Endothelial cell of umbilical vein (primary cell): ENCODE data around the gene TSACC. TPM values are rescaled to one million over a fixed set of nuclear protein-coding genes. Genes with fewer than 3 reads are reported as not detected.

ENCODE experiments used
- BruUV-seq: library from RNA; stranded (reverse); fragments of 400-500 nt; replicated peaks from 2 replicates; lab custom pipeline; 2021; lab: Mats Ljungman, UMichigan
- CTCF ChIA-PET: fragments of 300-600, 350-600 bp; sonication (Branson Sonifier 250); formaldehyde crosslinking; loops from one replicate; lab custom pipeline; 2021; ENCODE audit warnings: antibody characterized with exemption, inconsistent platforms; lab: Charles Lee
- POLR2A ChIA-PET: fragments of 300-600, 350-600 bp; sonication (Branson Sonifier 250); formaldehyde crosslinking; loops from one replicate; lab custom pipeline; 2021; ENCODE audit warnings: antibody characterized with exemption, inconsistent platforms; lab: Charles Lee
- DNase-seq: peaks from one replicate; pipeline ENCODE4 v3.0.0-alpha.2; 2011; ENCODE audit warnings: low read depth, low spot score
- FAIRE-seq: peaks from 2 replicates; lab custom pipeline; 2011; peaks lifted over from hg19 to GRCh38; lab: Jason Lieb, UNC
- H2AFZ ChIP-seq: 2 replicates; pipeline ENCODE4 v1.6.0; 2012; ENCODE audit warnings: low read depth, low read length, control low read depth, inconsistent platforms
- H3K27ac ChIP-seq: 2 replicates; pipeline ENCODE4 v1.5.1; 2011; ENCODE audit warnings: low read depth, mild to moderate bottlenecking, control low read depth, low read length, moderate library complexity; ENCODE audit not compliant: insufficient read depth
- H3K27me3 ChIP-seq, 2 experiments: 2 replicates each; pipeline versions ENCODE4 v1.6.0 to v1.6.1; 2011; ENCODE audit warnings: low read length in 2 of 2, mixed read lengths in 1 of 2; ENCODE audit not compliant: control insufficient read depth in 2 of 2, insufficient read depth in 2 of 2
- H3K36me3 ChIP-seq, 2 experiments: 2 replicates in 1 of 2; 3 replicates in 1 of 2; pipeline ENCODE4 v1.5.1; 2011; ENCODE audit warnings: low read length in 2 of 2, mild to moderate bottlenecking in 1 of 2, moderate library complexity in 1 of 2; ENCODE audit not compliant: control insufficient read depth in 2 of 2, insufficient read depth in 2 of 2; ENCODE audit errors: extremely low read depth in 1 of 2
- H3K4me1 ChIP-seq: 3 replicates; pipeline ENCODE4 v1.5.1; 2011; ENCODE audit warnings: mild to moderate bottlenecking, low read length; ENCODE audit not compliant: control insufficient read depth, insufficient read depth; ENCODE audit errors: extremely low read depth
- H3K4me2 ChIP-seq: 2 replicates; pipeline ENCODE4 v1.6.1; 2011; ENCODE audit warnings: low read length, control low read depth, mixed read lengths; ENCODE audit not compliant: insufficient read depth
- H3K4me3 ChIP-seq, 3 experiments: fragments of 200-600 bp in 1 of 3; sonication (generic), shearing (Covaris generic) in 1 of 3; replicated peaks in 1 of 3; 2 replicates each; pipeline ENCODE4 v1.5.1; 2011 to 2016; ENCODE audit warnings: control low read depth in 3 of 3, low read length in 3 of 3, mild to moderate bottlenecking in 2 of 3, inconsistent platforms in 1 of 3, low read depth in 1 of 3, moderate library complexity in 1 of 3; ENCODE audit not compliant: insufficient read depth in 1 of 3
- H3K79me2 ChIP-seq: 2 replicates; pipeline ENCODE4 v1.6.0; 2012; ENCODE audit warnings: low read length, inconsistent platforms; ENCODE audit not compliant: control insufficient read depth, insufficient read depth
- H3K9ac ChIP-seq: replicated peaks from 2 replicates; pipeline ENCODE3; 2011; ENCODE audit warnings: low read length, control low read depth; ENCODE audit not compliant: insufficient read depth; ENCODE audit errors: extremely low read depth
- H3K9me1 ChIP-seq: replicated peaks from 3 replicates; pipeline ENCODE4 v1.6.0; 2011; ENCODE audit warnings: mild to moderate bottlenecking, low read length; ENCODE audit not compliant: control insufficient read depth, insufficient read depth; ENCODE audit errors: extremely low read depth
- H3K9me3 ChIP-seq: replicated peaks from 2 replicates; pipeline ENCODE4 v1.5.1; 2012; ENCODE audit warnings: low read length, inconsistent platforms; ENCODE audit not compliant: control insufficient read depth, insufficient read depth
- H4K20me1 ChIP-seq: replicated peaks from 2 replicates; pipeline ENCODE3; 2011; ENCODE audit warnings: mild to moderate bottlenecking, low read length; ENCODE audit not compliant: control insufficient read depth, insufficient read depth; ENCODE audit errors: extremely low read depth
- CTCF ChIP-seq, 2 donors: IDR thresholded peaks; 1 replicate in 1 of 2; 2 replicates in 1 of 2; pipeline ENCODE4 v1.5.1; 2011; ENCODE audit warnings: low read length in 2 of 2, mild to moderate bottlenecking in 2 of 2, moderate library complexity in 2 of 2, control low read depth in 1 of 2, inconsistent platforms in 1 of 2, low read depth in 1 of 2; ENCODE audit not compliant: insufficient read depth in 1 of 2; ENCODE audit errors: extremely low read depth in 1 of 2
- EZH2 ChIP-seq: IDR thresholded peaks from 2 replicates; pipeline ENCODE4 v1.6.1; 2012; ENCODE audit warnings: borderline replicate concordance, low read depth, mild to moderate bottlenecking, moderate library complexity, low read length, inconsistent platforms; ENCODE audit not compliant: severe bottlenecking
- FOS ChIP-seq: IDR thresholded peaks from 2 replicates; pipeline ENCODE4 v1.6.1; 2011; ENCODE audit warnings: mild to moderate bottlenecking, low read length, moderate library complexity, borderline replicate concordance; ENCODE audit not compliant: insufficient read depth
- GATA2 ChIP-seq: IDR thresholded peaks from 2 replicates; pipeline ENCODE4 v1.7.0; 2011; ENCODE audit warnings: low read depth, mild to moderate bottlenecking, moderate library complexity, mixed read lengths, low read length; ENCODE audit not compliant: insufficient read length, insufficient read depth
- JUN ChIP-seq: IDR thresholded peaks from 2 replicates; pipeline ENCODE4 v1.6.1; 2011; ENCODE audit warnings: borderline replicate concordance, low read depth; ENCODE audit not compliant: insufficient read length, insufficient read depth
- MYC ChIP-seq: IDR thresholded peaks from one replicate; pipeline ENCODE4 v1.6.1; 2011; ENCODE audit warnings: mild to moderate bottlenecking, low read depth, low read length
- POLR2A ChIP-seq: IDR thresholded peaks from 2 replicates; pipeline ENCODE4 v1.6.1; 2012; ENCODE audit warnings: low read depth, mild to moderate bottlenecking, control low read depth, low read length
- POLR2AphosphoS5 ChIP-seq: IDR thresholded peaks from 2 replicates; pipeline ENCODE4 v1.6.1; 2012; ENCODE audit warnings: low read depth, mild to moderate bottlenecking, control low read depth, low read length, moderate library complexity; ENCODE audit not compliant: insufficient read depth
- dilution Hi-C: fragments of 300-500 bp; cut with MboI; formaldehyde crosslinking; loops from one replicate; pipeline ENCODE4 v1.15.0; 2019; ENCODE audit warnings: low sequenced_read_pairs; ENCODE audit not compliant: extremely low pct_ligation_motif_present
- intact Hi-C: fragments of 100-400 bp; cut with micrococcal nuclease; formaldehyde crosslinking; loops from one replicate; pipeline ENCODE4 v1.10.0; 2022
- polyA plus RNA-seq, 4 experiments: library from polyadenylated mRNA; depleted of rRNA in 3 of 4; stranded (reverse) in 3 of 4; unstranded in 1 of 4; fragments of >200 nt; gene quantifications; 2 replicates each; pipeline versions ENCODE4 v1.2.1 to v1.2.3, GENCODE V29; 2011 to 2012; ENCODE audit warnings: missing spikeins in 1 of 4
- total RNA-seq: library from RNA; stranded (reverse); gene quantifications from 2 replicates; pipeline ENCODE4 v1.2.3, GENCODE V29; 2021
- TF ChIP-seq, protein P1 (sequence below): IDR thresholded peaks from 2 replicates; pipeline ENCODE4 v1.6.1; 2011; ENCODE audit not compliant: insufficient read depth, insufficient read length

TSACC gene
- total and polyA plus RNA-seq, 2 donors (not counting 3 experiments of a cell fraction or from before 2014, with no cell fraction given), result 0.69 to 0.94 TPM

DNA sequence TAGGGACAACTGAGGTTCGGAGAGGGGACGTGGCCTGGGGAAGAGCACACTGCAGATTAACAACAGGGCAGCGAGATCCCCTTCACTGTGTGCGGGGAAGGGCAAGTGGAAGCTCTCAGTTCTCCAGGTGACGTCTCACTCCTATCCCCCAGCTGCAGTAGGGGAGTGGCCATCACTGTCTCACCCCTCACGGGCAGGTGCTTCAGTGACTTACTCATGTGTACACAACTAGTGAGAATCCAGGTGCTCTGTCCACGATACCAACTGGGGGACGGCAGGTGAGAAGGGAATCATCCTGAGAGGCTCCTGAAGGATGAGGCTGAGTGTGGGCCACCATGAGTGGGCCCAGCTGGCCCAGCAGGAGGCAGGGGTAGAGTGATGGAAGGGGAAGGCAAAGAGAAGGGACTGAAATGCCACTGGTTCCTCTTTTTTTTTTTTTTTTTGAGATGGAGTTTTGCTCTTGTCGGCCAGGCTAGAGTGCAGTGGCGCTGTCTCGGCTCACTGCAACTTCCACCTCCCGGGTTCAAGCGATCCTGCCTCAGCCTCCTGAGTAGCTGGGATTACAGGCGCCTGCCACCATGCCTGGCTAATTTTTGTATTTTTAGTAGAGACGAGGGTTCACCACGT is 56.6 kb downstream of the TSACC start:
- H3K4me1 ChIP-seq, result no peaks in the 10 kb centered on the region
- no peak overlapping the region for H3K27ac ChIP-seq
- H3K9me1 ChIP-seq, result no peaks in the 10 kb centered on the region
- POLR2A ChIA-PET, result interaction anchor here (0.7 kb wide), 1 partner anchor 133 kb away, joined by 4 read pairs; no protein-coding TSS in a partner anchor
- CTCF ChIA-PET, result interaction anchor here (1.0 to 5.0 kb wide), 2 partner anchors 9 to 52 kb away, joined by 5 to 52 read pairs; no protein-coding TSS in a partner anchor
- FAIRE-seq (no peak), DNase-seq (no peak)
- BruUV-seq, result no TSS peak
- TF ChIP-seq, protein P1, sequence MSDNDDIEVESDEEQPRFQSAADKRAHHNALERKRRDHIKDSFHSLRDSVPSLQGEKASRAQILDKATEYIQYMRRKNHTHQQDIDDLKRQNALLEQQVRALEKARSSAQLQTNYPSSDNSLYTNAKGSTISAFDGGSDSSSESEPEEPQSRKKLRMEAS, result no peak
- TF ChIP-seq MYC, result no peak
- no peak for TF ChIP-seq CTCF (IDR thresholded peaks at IDR 0.05; ENCODE audit: extremely low read depth in 1 of 2, insufficient read depth in 1 of 2, low read depth in 1 of 2, low read length in 2 of 2)
- no peak for TF ChIP-seq POLR2AphosphoS5
- no peak for TF ChIP-seq FOS
- no peak for TF ChIP-seq EZH2
- no peak for TF ChIP-seq JUN
- no peak for TF ChIP-seq POLR2A
- no peak for TF ChIP-seq GATA2
- H3K4me2 ChIP-seq, result no peak overlapping the region
- dilution Hi-C loops (no loop called here), intact Hi-C loops (no loop called here)
- H3K4me3 ChIP-seq, result no peak overlapping the region
- H3K27me3 ChIP-seq, result peaks cover 3 to 15% of the 10 kb centered on the region in 2 experiments
- no peaks in the 10 kb centered on the region for H3K9me3 ChIP-seq
- no peaks in the 10 kb centered on the region for H3K36me3 ChIP-seq
- H3K79me2 ChIP-seq, result no peaks in the 10 kb centered on the region
- no peak overlapping the region for H3K9ac ChIP-seq
- no peaks in the 10 kb centered on the region for H4K20me1 ChIP-seq
- H2AFZ ChIP-seq, result no peak overlapping the region

Other genes starting within 250 kb of the TSACC start
- gene LMNA, start 223.8 kb upstream of the TSACC start, total RNA-seq, result 715 and 742 TPM in 2 replicates
- gene LMNA, start 223.8 kb upstream of the TSACC start, polyA plus RNA-seq, result 371 and 461 TPM in 2 replicates
- 1.5 and 1.6 TPM in 2 replicates for gene SEMA4A, start 184.9 kb upstream of the TSACC start, total RNA-seq
- gene SEMA4A, start 184.9 kb upstream of the TSACC start, polyA plus RNA-seq, result 0.97 and 1.5 TPM in 2 replicates
- gene SLC25A44, start 144.4 kb upstream of the TSACC start, total RNA-seq, result 24.0 and 26.3 TPM in 2 replicates
- 30.2 and 30.6 TPM in 2 replicates for gene SLC25A44, start 144.4 kb upstream of the TSACC start, polyA plus RNA-seq
- gene PMF1, start 125.5 kb upstream of the TSACC start, total RNA-seq, result 58.4 and 61.6 TPM in 2 replicates
- 134 and 147 TPM in 2 replicates for gene PMF1, start 125.5 kb upstream of the TSACC start, polyA plus RNA-seq
- gene BGLAP, start 96.3 kb upstream of the TSACC start, total RNA-seq, result 1.0 and 2.4 TPM in 2 replicates
- gene BGLAP, start 96.3 kb upstream of the TSACC start, polyA plus RNA-seq, result 0.65 and 1.2 TPM in 2 replicates
- 1.6 and 2.2 TPM in 2 replicates for gene PAQR6, start 90.5 kb upstream of the TSACC start, total RNA-seq
- 1.3 and 1.6 TPM in 2 replicates for gene PAQR6, start 90.5 kb upstream of the TSACC start, polyA plus RNA-seq
- gene SMG5, start 55.7 kb upstream of the TSACC start, total RNA-seq, result 79.0 and 82.6 TPM in 2 replicates
- gene SMG5, start 55.7 kb upstream of the TSACC start, polyA plus RNA-seq, result 32.6 and 37.4 TPM in 2 replicates
- gene TMEM79, start 54.2 kb upstream of the TSACC start, total RNA-seq, result 3.0 TPM in 2 replicates
- gene TMEM79, start 54.2 kb upstream of the TSACC start, polyA plus RNA-seq, result 4.8 and 5.6 TPM in 2 replicates
- 83.3 and 84.3 TPM in 2 replicates for gene GLMP, start 42.8 kb upstream of the TSACC start, total RNA-seq
- gene GLMP, start 42.8 kb upstream of the TSACC start, polyA plus RNA-seq, result 109 and 136 TPM in 2 replicates
- gene VHLL, start 39.2 kb upstream of the TSACC start, total RNA-seq, result 0.73 TPM in 1 of 2 replicates, not detected in the other
- gene VHLL, start 39.2 kb upstream of the TSACC start, polyA plus RNA-seq, result not detected in 2 replicates
- gene CCT3, start 234 bp upstream of the TSACC start, total RNA-seq, result 330 and 367 TPM in 2 replicates
- 255 and 276 TPM in 2 replicates for gene CCT3, start 234 bp upstream of the TSACC start, polyA plus RNA-seq
- not detected in 2 replicates for gene RHBG, start 30.7 kb downstream of the TSACC start, total RNA-seq
- not detected in 2 replicates for gene RHBG, start 30.7 kb downstream of the TSACC start, polyA plus RNA-seq
- 52.2 and 57.3 TPM in 2 replicates for gene MEF2D, start 162.2 kb downstream of the TSACC start, total RNA-seq
- 45.4 and 55.6 TPM in 2 replicates for gene MEF2D, start 162.2 kb downstream of the TSACC start, polyA plus RNA-seq
- 48.6 and 60.7 TPM in 2 replicates for gene IQGAP3, start 234.0 kb downstream of the TSACC start, total RNA-seq
- 28.3 and 30.2 TPM in 2 replicates for gene IQGAP3, start 234.0 kb downstream of the TSACC start, polyA plus RNA-seq
- not detected in 2 replicates for gene TTC24, start 241.2 kb downstream of the TSACC start, total RNA-seq
- gene TTC24, start 241.2 kb downstream of the TSACC start, polyA plus RNA-seq, result not detected in 2 replicates